ENCODE measurements around the gene NAGS.

NAGS gene

GRCh38 chr17:43975898-43976297 is 28.5 kb upstream of the NAGS start:
- no peak for FAIRE-seq
- TF ChIP-seq POLR2A (IDR thresholded peaks at IDR 0.05; ENCODE audit: low read depth, low read length): no peak

GRCh38 chr17:43976963-43977837 is 27.2 kb upstream of the NAGS start:
- DNase-seq (ENCODE audit: insufficient read length, low spot score): no peak
- no peak for FAIRE-seq
- TF ChIP-seq POLR2A (IDR thresholded peaks at IDR 0.05; ENCODE audit: low read depth, low read length): no peak

More at GRCh38 chr17:43975898-43976297, 28.5 kb upstream of the NAGS start:
- no peak for DNase-seq (ENCODE audit: insufficient read length, low spot score)

GRCh38 chr17:43978078-43978477 is 26.3 kb upstream of the NAGS start:
- TF ChIP-seq POLR2A (IDR thresholded peaks at IDR 0.05; ENCODE audit: low read depth, low read length): no peak
- FAIRE-seq: no peak
- no peak for DNase-seq (ENCODE audit: insufficient read length, low spot score)

- DNase-seq (ENCODE audit: insufficient read length, low spot score) (no peak), FAIRE-seq (no peak)
- no peak for TF ChIP-seq POLR2A (IDR thresholded peaks at IDR 0.05; ENCODE audit: low read depth, low read length)
These were observed 25.4 kb upstream of the NAGS start for GRCh38 chr17:43979011-43979410.

- FAIRE-seq: no peak
- no peak for DNase-seq (ENCODE audit: insufficient read length, low spot score)
- no peak for TF ChIP-seq POLR2A (IDR thresholded peaks at IDR 0.05; ENCODE audit: low read depth, low read length)
These were observed 24.8 kb upstream of the NAGS start for GRCh38 chr17:43979671-43980070.

- no peak for DNase-seq (ENCODE audit: insufficient read length, low spot score)
- no peak for TF ChIP-seq POLR2A (IDR thresholded peaks at IDR 0.05; ENCODE audit: low read depth, low read length)
- FAIRE-seq: no peak
These were observed 22.3 kb upstream of the NAGS start for GRCh38 chr17:43982171-43982570.

- FAIRE-seq (no peak), DNase-seq (ENCODE audit: insufficient read length, low spot score) (no peak)
- TF ChIP-seq POLR2A (IDR thresholded peaks at IDR 0.05; ENCODE audit: low read depth, low read length): no peak
These were observed 21.3 kb upstream of the NAGS start for GRCh38 chr17:43983196-43983514.

- FAIRE-seq: no peak
- no peak for TF ChIP-seq POLR2A (IDR thresholded peaks at IDR 0.05; ENCODE audit: low read depth, low read length)
- no peak for DNase-seq (ENCODE audit: insufficient read length, low spot score)
These were observed 20.7 kb upstream of the NAGS start for GRCh38 chr17:43983515-43984411.

- FAIRE-seq: no peak
- TF ChIP-seq POLR2A (IDR thresholded peaks at IDR 0.05; ENCODE audit: low read depth, low read length): no peak
- no peak for DNase-seq (ENCODE audit: insufficient read length, low spot score)
These were observed 19.9 kb upstream of the NAGS start for GRCh38 chr17:43984521-43984920.

- no peak for FAIRE-seq
- DNase-seq (ENCODE audit: insufficient read length, low spot score): no peak
- no peak for TF ChIP-seq POLR2A (IDR thresholded peaks at IDR 0.05; ENCODE audit: low read depth, low read length)
These were observed 18.0 kb upstream of the NAGS start for GRCh38 chr17:43986225-43986981.

- FAIRE-seq (no peak), DNase-seq (ENCODE audit: insufficient read length, low spot score) (no peak)
- no peak for TF ChIP-seq POLR2A (IDR thresholded peaks at IDR 0.05; ENCODE audit: low read depth, low read length)
These were observed 17.0 kb upstream of the NAGS start for GRCh38 chr17:43987131-43988021.

GRCh38 chr17:43988301-43988700 is 16.1 kb upstream of the NAGS start:
- FAIRE-seq: no peak
- no peak for TF ChIP-seq POLR2A (IDR thresholded peaks at IDR 0.05; ENCODE audit: low read depth, low read length)
- no peak for DNase-seq (ENCODE audit: insufficient read length, low spot score)

GRCh38 chr17:43992641-43993040 is 11.8 kb upstream of the NAGS start:
- FAIRE-seq (no peak), DNase-seq (ENCODE audit: insufficient read length, low spot score) (no peak)
- no peak for TF ChIP-seq POLR2A (IDR thresholded peaks at IDR 0.05; ENCODE audit: low read depth, low read length)

Data from H54 (cell line).